Hypothalamus (tissue), 51 donors: Measurements from ENCODE around the gene PER2.
A peak's percentile ranks its signal among the peaks of the same experiment; 100 is the strongest.
"Not testable (repeated sequence)": the region's sequence is repeated elsewhere in the genome, so short reads cannot be mapped to it uniquely, and the experiment has no call there.

Source experiments
- DNase-seq, 51 donors: peaks; one replicate each; lab custom pipeline; 2025; lab: John Stamatoyannopoulos, UW

Gene PER2

DNA sequence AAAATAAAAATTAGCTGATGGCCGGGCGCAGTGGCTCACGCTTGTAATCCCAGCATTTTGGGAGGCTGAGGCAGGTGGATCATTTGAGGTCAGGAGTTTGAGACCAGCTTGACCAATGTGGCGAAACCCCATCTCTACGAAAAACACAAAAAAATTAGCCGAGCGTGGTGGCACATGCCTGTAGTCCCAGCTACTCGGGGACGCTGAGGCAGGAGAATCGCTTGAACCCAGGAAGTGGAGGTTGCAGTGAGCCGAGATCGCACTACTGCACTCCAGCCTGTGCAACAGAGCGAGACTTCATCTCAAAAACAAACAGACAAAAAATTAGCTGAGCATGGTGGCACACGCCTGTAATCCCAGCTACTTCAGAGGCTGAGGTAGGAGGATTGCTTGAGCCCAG, 22.3 kb upstream of the PER2 start:
- DNase-seq, result not testable (repeated sequence)

DNA sequence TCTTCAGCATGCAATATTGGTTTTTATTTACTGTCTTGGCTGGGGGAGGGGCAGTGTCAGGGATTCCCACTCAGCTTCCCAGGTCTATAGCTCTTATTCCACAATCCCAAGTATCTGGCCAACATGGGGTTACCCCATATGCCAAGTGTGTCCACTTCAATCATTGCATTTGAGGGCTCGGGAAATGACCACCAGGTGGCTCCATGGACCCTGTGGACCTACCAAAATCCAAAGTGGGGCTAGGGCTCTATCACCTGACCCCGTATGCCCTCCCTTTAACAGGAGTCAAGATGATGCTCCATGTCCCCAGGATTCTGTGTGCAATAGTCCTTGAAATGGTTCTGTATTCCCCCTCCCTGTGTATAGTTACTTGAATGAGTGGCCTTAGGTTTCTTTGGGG, 19.8 kb upstream of the PER2 start:
- no peak for DNase-seq

DNA sequence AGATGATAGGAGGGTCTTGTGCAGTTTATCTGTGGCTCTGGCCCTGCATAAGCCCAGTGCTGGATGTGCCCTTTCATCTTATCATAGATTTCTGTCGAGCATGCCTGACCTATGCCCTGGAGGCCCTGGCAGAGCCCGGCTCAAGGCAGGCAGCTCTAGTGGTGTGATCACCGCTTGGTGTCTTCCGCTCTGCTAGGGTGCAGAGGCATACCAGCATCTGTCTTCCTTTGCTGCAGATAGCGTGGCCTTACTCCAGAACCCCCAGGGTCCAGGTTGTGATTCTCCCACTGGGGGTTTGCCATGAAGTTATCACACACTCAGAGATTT, 18.2 kb upstream of the PER2 start:
- DNase-seq, result no peak

DNA sequence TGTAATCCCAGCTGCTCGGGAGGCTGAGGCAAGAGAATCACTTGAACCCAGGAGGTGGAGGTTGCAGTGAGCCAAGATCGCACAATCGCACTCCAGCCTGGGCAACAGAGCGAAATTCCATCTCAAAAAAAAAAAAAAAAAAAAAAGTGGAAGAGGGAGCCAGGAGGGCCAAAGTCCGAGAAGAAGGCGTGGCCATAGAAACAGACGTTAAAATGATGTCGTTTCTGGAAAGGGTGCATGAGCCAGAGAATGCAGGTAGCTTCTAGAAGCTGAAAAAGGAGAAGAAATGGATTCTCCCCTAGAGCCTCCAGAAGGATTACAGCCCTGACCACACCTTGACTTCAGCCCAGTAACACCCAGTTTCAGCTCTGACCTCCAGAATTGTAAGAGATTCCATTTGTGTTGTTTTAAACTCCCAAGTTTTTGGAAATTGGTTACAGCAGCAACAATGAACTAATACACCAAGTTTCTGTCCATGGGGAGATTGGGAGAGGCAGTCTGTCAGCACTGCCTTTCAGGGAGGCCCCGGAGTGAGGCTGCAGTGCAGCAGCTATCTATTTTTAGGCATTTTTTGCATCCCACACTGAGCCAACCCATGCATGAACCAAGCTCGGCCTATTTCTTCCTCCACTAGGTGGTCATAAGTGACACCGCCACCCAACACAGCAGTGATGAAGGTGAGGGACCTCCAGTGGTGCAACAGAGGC, 17.7 kb upstream of the PER2 start:
- no peak for DNase-seq

DNA sequence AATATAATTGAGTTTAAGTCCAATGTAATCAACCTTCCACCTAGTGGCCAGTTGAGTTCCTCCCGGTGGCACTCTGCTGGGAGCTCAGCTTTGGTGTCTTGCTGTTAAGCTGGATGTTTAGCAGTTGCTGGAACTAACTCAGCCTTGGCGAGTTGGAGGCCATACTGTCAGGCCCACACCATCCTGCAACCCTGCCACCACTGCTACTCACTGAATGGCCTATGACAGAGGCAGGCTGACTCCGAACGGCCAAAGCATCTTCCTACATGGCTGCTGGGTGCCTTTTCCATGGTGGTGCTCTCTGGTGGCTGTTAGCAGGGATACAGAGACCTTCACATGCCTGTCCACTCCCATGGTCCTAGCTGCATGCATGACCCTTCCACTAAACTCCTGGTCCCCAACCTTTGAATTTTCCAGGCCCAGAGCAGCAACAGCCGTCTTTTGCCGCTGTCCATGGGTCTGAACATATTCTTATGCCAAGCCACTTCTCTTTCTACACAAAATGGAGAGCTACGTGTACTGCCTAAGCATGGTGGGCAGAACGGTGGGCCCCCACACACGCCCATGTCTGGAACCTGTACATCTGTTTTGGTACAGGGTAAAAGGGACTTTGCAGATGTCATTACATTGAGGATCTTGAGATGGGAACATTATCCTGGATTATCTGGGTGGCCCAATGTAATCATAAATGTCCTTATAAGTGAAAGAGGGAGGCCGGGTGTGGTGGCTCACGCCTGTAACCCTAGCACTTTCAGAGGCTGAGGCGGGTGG, 16.9 kb upstream of the PER2 start:
- DNase-seq, result no peak

DNA sequence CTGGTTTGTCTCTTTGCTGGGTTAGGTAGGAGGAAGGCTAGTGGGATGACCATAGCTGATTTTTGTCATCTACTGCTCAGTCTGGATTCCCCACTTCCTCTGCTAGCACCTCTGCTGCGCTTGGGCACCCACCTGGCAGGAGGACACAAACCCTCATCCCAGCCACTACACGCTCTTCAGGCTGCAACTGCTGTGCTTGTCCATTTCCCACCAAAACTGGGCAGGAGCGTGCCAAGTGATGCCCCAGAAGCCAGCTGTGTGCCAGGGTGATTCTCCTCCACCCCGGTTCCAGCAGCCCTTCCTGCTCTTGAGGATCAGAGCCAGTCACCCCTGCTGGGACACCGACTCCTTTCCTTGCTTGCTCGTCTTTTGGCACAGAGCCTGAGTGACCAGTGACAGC, 15.7 kb upstream of the PER2 start:
- no peak for DNase-seq

DNA sequence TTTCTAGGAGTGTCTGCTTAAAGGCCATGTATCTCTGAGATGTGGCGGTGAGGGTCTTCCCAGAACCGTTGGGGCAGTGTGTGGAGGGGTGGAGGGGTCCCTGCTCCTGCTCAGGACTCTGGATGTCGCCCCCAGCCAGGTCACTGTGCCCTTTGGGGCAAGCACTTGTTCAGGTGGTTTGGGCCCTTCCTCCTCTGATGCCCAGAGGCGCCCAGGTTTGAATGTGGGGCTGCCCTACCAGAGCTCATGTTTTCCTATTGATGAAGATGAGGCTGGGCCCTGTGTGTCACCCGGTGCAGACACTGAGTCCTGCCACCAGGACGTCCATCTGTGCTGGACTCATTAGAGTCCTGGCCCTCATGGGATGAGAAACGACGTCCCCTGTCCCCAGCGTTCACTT, 14.3 kb upstream of the PER2 start:
- DNase-seq, result no peak

DNA sequence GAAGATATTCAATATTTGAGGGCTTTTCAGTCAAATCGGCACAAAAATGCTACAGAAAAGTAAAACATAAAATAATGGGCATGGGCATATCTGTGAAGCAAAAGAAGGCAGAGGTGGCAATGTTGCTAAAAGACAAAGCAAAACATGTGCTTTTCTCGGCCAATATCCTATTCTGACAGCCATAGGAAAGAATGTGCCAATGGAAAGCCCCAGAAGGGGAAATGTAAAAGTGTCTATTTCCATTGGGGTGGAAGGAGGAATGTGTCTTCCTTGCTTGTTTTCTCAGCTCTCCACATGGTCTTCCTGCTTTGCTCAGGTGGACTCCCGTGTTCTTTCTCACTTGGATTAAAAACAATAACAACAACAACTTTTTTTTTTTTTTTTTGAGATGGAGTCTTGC, 13.7 kb upstream of the PER2 start:
- DNase-seq, result no peak

DNA sequence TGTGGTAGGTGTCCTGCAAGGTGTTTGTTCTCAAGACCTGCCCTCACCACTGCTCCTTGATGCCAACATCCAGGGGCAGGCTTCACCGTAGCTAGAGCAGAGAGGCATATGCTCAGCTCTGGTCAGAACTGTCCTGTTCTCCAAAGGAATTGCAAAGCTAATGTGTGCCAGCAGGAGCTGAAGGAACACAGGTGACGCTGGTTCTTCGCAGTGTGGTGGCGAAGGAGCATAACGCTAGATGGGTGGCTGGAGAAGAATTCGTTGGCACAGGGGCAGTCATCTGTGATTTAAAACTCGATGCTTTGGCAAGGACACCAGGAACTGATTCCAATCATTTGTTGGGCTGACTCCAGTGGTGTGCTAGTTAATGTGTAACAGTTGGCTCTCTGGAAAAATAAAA, 11.4 kb upstream of the PER2 start:
- no peak for DNase-seq

DNA sequence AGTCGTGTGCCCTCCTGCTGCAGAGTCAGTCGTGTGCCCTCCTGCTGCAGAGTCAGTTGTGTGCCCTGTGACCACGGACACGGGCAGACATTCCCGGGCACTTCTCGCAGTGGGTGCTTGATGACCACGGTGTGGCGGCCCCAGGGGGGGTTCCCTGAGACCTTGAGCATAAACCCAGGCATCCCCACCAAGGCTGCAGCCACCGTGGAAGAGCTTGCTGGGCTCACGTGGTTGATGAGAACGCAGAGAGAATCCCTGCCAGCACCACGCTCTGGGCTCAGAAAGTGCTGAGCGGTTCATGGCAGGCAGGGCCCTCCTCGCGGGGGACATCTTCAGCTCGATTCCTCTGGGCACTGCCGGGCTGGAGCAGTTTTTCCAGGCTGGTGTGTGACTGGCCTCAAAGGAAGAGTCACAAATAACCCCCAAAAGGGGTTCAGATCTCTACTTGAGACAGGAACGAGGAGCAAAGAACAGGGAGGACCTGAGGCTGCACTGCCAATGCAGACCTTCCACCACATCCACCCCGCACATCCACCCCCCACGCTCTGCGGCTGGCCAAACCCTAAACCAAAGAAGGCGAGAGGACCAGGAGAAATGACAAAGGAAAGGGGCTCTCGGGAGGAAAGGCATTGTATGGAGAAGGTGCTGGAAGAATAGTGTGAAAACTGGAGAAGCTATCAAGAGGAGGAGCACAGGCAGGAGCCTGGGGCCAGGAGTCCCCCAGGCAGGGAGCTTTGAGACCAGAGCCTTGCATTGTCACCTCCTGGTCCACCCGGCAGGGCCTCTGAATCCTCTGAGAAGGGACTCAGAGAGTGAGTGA, 8.4 kb upstream of the PER2 start:
- no peak for DNase-seq

DNA sequence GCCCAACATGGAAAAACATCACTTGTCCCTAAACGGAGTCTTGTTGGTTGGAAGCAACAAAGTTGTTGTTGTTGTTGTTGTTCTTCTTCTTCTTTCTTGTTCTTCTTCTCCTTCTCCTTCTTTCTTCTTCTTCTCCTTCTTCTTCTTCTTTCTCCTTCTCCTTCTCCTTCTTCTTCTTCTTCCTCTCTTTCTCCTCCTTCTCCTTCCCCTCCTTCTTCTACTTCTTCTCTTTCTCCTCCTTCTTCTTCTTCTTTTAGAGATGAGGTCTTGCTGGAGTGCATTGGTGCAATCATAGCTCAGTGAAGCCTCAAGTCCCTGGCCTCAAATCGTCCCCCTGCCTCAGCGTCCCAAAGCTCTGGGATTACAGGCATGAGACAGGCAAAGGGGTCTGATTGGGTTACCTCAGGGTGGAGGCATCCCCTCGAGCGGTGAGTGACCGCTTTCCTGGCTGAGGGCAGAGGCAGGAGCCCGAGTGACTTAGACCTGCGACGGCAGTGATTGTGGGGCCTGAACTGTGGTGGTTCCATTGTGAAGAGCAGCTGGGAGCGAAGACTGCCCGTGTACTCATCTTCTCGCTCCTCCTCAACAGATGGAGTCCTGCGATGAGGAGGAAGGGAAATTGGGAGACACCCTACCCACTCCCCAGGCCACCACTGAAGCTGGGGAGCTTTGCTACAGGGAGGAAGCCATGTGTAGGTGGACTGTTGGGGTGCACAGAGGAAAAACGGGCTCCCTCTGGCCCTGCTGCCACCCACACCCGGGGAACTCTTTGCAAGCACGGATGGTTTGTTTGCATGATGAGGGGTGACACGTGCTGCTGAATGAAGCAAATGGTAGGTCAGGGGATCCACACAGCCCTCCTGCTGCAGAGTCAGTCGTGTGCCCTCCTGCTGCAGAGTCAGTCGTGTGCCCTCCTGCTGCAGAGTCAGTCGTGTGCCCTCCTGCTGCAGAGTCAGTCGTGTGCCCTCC, 7.0 kb upstream of the PER2 start:
- DNase-seq, result no peak

DNA sequence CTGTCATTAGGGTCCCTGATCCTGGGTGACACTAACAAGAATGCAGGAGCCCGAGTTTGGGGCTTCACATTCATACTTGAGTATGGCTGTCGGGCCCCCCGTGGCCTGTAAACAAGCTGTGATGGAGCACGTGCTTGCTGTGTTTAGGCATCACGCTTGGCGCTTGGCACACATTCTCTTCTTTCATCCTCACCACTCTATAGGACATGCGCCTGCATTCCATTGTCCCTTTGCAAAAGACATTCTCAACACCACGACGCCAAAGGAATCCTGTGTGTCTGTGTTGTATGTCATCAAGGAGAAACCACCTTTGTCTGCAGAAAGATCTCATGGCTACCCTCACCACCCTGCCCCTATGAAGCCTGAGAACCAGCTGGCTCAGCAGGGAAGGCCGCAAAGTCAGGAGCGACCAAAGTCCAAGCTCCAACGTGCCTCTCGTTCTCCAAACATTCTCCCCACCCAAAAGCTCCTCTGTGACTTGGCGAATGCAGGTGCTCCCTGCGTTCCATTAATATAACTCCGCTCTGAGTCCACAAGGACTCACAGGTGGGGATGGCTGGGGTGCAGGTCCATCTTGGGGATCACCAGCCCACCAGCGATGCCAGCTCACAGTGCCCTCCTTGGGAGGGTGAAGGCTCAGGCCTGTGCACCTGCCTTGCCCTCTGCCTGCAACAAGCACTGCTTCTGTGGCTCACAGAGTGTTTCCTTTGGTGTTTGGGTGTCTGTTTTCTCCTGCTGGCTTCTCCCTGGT, 6.2 kb upstream of the PER2 start:
- DNase-seq, result no peak

DNA sequence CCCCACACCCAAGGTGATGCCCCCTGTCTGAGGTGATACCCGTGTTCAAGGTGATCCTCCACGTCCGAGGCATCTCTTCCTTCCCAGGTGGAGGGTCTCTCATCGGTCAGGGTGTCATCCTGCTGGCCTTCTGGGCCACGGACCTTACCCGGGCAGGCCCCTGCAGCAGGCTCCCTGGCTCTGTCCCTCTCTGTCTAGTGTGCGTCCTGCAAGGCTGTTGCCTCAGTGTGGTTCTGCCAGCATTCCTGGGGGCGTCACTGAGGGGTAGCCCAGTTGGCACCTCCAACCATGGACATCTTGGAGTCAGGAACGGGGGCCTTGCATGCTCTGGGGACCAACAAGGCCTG, 5.6 kb upstream of the PER2 start:
- DNase-seq, result no peak

DNA sequence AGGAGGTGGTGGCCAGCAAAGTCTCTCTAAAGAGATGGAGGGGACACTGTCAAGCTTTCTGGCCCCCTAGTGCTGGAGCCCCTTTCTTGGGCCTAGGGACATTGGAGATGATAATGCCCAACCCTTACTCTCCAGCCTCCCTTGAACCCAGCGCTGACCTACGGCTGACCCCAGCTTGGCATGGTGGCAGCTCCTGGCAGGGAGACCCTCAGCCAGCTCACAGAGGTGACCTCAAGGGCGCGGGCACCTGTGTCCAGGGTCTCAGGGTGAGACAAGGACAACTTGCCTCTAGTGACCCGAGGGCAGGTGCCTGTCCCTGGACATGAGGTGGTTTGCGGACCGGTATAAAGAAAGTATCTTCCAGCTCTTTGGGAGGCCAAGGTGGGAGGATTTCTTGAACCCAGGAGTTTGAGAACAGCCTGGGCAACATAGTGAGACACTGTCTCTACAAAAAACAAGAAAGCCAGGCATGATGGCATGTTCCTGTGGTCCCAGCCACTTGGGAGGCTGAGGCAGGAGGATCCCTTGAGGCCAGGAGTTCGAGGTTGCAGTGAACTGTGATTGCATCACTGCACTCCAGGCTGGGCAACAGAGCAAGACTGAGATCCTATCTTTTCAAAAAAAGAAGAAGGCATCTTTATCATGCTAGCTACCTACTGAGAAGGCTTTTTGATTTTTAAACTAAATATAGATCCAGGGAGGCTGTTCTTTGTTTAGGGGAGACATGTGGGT, 3.3 kb upstream of the PER2 start:
- no peak for DNase-seq

DNA sequence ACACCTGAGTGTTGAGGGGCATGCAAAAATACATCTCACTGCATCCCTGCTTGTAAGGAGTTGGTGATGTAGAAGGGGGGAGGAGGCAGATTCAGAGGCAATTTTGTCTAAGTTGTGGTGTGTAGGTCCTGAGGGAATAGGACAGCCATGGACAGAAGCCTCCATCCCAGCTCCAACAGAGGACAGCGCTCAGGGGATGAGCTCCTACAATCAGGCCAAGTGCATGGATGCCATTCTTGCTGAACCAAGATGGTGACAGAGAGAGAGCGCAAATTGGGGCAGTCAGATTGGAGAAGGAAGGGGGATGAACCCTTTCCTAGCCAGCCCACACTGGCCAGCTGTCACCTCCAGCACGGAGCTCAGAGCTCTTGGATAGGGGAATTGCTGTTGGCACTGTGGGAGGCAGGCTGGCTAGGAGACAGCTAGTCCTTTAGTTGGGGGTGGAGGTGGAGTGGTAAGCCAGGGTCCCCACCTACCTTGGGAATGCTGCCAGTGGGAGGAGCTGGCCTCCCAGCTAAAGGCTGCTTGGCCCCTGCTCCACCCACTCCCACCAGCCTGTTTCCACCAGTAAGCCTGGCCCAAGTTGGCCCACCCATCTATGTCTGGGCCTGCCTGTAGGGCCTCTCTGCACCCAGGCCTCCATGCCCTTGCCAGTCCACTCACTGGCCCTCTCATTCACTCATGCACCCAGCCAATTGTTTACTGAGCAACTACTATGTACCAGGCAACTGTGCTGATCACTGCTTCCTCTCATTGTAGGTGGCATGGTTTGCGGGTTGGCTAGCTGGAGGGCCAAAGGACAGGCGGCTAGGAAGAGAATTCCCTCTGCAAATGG, 2.5 kb upstream of the PER2 start:
- DNase-seq, result no peak

DNA sequence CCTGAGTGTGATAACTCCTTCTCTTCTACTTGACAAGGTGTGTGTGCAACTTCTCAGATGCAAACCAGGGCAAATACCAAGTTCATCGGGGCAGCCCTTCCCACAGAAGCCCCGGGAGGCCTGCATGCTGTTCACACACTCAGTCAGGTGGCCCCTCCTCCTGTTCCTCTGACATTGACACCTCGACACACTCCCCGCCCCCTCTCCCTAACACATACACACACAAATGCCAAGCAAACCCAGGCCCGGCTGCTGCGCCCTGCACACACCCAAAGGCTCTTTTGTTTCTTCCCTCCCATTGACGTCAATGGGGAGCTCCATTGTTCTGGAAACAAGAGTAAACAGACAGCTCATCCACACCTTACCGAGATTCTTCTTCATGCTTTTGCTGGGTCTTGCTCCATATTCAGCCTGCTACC, 1.7 kb upstream of the PER2 start:
- peak in 18 of 51 donors; percentile 9 to 63 (median 28) for DNase-seq

DNA sequence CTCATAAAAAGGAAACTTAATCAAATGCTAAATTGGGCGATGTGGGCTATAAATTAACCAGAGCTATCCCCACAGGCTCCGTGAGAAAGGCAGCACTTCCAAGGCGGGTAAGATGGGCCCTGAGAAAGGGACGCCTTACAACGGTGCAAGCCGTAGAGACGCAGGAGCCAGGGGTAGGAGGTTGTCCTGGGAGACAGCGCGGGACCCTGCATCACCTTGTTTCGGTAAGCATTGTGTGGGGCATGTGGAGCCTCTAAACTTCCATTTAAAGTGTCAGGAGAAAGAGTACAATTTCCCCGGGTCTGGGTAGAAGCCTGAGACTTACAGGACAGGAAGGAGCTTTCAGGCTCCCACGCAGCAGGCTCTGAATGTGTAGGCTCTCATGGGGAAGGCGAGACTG, 1.2 kb upstream of the PER2 start:
- no peak for DNase-seq
